PFSK-1 (cell line): Measurements from ENCODE around the gene ST8SIA5.

Experiments used
- POLR2AphosphoS5 ChIP-seq: IDR thresholded peaks from 2 replicates; pipeline ENCODE4 v1.6.1; 2012; ENCODE audit warnings: low read depth, mild to moderate bottlenecking, control low read depth, low read length, moderate library complexity
- TAF1 ChIP-seq: IDR thresholded peaks from 2 replicates; pipeline ENCODE4 v1.6.1; 2012; ENCODE audit warnings: low read length, control low read depth, borderline replicate concordance; ENCODE audit not compliant: insufficient read depth

DNA sequence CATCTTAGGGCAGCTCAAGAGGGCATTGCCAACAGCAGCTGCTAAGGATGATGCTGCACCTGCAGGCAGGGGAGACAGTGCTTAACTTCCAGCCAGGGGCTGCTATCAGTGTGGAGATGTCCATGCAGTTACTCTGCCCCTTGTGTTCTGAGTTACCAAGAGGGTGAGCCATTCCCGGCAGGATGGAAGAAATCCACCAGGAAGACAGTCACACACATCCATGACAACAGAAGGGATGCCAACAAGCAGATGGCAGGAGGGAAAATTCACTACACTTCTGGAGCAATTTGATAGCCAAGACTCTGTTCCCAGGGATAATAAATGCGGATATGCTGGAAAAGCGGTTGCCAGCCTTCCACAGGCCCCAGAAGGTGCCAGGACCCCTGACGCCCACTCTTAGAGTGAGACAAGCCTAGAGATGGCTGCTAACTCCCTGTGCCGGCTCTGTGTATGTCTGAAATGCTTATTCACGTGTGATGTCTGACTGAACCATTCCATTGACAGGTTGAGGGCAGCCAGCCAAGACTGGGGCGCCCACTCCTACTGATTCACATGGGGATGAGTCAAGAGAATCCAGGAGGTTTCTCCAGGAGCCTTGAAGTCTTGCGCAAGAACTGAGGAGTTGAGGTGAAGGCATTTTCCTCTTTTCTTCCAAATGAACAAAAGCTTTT is 124.3 kb downstream of the ST8SIA5 start:
- TF ChIP-seq TAF1 (no peak), POLR2AphosphoS5 (no peak)
